Measurements from ENCODE around the gene NPHP4.
"Not testable (repeated sequence)": the region's sequence is repeated elsewhere in the genome, so short reads cannot be mapped to it uniquely, and the experiment has no call there.

Gene NPHP4

DNA sequence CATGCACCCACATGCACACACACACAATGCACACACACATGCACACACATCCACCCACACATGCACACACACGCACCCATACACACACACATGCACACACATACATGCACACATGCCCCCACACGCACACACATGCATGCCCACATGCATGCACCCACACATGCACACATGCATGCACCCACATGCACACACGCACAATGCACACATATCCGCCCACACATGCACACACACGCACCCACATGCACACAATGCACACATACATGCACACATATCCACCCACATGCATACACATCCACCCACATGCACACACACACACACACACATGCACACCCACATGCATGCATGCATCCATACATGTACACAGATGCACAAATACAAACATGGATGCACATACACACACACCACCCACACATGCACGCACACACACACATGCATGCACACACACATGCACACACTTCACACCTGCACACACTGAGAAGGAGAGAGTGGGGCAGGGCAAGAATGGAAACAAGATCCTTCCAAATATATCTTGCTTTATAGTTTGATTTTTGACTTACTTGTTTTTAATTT lies 123.2 kb downstream of the NPHP4 start:
- DNase-seq: no peak

DNA sequence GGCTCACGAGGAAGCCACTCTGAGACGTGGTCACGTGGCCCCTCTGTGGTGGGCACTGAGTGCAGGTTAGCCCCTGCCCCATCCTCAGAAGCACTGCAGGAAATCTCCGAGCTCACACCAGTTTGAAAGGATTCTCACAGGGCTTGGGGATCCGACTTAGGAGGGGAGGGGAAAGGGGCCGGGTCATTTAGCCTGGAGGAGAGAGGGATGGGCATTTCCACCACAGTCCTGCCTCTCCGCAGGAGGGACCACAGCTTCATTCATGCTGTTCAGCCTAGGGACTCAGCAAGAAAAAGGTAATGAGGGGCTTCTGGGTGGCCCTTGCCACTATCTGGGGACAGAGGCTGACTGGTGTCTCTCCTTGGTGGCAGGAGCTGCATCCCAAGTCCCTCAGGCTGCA lies 126.5 kb downstream of the NPHP4 start:
- no peak for DNase-seq

DNA sequence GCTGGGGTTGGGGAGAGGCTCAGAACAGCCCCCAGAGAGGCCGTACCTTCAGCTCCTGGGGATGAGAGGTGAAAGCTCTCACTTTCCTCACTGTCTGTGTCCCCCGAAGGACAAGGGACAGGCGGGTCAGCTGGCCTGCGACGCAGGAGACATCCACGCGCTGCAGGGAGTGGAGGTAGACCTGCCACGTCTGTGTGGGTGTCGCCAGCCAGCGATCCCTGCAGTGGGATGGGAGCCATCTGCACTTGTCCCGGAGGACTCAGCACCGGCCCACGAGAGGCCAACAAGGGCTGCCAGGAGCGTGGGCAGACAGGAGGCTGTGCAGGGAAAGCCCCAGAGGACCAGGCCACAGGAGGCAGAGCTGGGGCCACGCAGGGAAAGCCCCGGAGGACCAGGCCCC lies 127.2 kb downstream of the NPHP4 start:
- DNase-seq: no peak

DNA sequence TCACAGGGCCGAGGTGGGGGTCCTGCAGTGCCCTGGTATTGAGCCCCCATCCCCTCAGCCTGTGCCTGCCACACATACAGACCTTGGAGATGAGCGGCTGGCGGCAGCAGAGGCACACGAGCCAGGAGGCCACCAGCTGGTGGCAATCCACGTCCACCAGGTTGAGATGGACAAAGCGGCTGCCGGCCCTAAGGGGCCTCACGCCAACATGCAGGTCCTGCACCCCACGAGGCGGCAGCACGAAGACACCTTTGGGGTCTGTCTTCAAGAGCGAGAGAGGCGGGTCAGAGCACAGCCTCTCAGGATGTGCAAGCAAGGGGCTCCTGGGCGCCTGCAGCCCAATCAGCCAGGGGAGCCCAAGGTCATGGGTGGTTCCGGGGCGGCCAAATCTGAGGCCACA lies 128.0 kb downstream of the NPHP4 start:
- no peak for DNase-seq

DNA sequence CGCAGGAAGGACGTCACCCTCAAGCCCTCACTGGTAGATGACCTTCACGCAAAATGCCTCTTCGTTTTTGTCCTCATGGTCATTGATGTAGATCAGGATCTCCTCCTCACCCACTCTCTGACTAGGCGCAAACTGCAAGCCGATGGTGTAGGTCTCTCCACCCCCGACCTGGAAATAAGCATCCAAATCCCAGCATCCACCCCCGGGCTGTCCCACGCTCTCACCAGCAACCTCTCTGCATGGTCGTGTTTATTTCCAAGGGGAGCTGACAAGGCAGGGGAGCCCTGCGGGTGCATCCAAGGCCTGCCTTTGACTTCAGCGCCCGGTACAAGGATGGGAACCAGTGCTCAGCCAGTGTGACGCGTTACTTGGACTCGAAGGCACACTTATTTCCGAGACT lies 129.0 kb downstream of the NPHP4 start:
- no peak for DNase-seq

DNA sequence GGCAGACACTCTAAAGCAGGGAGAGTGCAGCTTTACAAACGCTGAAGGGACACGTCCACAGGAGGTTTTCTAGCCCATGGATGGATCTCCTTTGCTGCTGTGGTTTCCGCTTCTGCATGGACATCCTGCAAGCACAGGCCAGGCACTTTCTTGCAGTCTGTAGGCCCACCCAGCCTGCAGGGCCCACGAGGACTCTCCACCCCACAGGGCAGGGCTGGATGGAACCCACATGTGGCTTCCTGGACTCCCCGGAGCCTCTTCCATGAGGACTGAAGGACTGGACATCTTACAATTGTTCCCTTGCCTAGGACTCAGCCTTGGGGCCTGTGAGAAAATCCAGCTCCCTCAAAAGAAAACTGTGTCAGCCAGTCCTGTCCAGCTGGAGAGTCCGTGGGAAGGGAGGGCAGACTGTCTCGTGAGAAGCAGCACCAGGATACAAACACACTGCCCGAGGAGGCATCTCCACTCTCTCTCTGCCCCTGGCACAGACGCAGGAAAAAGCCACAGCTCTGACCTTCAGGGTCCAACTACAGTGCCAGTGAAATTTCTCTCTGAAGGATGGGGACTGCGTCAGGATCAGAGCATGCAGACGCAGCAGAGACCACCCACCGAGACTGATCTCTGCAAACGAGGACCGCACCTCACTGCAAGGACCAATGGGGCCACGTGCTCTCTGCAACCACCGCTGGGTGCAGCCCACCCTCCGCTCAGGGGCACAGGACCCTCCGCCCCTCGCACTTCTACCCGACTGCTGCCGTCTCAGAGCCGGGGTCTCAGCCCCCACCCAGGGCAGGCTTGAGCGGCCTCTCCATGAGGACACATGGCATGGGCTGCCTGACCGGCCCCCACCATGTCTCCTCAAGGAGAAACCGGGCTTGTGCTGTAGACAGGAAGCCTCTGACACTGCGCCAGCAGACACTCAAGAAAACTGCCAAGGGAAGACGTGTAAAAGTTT lies 130.1 kb downstream of the NPHP4 start:
- DNase-seq: no peak

DNA sequence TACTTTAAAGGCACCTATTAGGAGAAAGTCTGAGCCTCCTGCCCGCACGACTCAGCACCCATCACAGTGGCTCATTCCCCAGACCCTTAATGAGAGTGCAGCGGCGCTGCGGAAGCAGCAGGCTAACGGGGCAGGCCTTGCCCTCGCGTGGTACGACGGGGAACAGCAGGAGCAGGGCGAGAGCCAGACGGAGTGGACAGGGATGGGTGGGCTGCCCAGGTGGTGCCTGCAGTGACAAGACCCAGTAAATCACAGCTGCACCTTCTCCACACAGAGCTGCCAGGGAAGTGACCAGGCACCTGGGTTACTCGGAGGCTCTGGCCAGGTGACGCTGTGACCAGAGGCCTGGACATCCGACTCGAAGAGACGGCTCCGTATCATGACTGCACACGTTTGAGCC lies 131.9 kb downstream of the NPHP4 start:
- no peak for DNase-seq

DNA sequence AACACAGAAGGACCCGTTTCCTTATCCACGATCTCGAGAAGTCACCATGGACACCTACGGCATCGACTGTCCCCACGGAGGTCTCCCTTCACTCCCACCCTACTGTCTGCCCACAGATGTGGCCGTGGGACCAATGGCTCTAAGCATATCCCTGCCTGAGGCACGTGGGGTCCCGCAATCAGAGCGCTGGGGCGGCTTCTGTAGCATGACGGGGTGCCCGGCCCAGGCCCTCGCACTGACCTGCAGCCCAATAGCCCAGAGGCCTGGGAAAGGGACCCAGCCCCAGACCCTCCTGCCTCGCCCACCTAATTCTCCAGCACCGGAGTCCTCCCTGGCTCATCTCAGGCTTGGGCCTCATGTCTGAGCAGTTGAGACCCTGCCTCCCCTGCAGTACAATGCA lies 132.5 kb downstream of the NPHP4 start:
- DNase-seq: no peak

DNA sequence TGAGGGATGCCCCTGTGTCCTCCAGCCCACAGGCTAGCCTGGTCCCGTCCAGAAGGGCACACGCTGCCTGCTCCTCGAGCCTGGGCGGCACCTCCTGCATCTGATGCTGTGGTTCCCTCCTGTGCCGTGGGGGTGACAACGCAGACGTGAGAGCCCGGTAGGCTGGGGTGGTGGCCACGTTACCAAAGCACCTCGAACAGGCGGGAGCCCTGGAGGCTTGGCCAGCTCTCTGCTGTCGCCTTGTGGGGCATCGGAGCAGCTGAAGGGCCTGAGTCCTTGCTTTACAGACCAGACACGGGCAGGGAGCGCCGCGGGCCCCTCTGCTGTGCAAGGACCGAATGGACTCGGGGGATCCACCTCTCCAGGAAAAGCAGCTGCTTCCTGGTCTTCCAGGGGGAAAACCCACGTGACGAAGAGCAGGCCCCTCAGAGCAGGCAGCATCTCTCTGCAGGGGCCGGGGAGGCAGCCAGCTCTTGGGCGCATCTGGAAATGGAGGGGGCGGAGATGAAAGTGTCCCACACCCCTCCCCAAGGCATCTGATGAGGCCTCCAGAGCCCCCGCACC lies 133.3 kb downstream of the NPHP4 start:
- DNase-seq: no peak

DNA sequence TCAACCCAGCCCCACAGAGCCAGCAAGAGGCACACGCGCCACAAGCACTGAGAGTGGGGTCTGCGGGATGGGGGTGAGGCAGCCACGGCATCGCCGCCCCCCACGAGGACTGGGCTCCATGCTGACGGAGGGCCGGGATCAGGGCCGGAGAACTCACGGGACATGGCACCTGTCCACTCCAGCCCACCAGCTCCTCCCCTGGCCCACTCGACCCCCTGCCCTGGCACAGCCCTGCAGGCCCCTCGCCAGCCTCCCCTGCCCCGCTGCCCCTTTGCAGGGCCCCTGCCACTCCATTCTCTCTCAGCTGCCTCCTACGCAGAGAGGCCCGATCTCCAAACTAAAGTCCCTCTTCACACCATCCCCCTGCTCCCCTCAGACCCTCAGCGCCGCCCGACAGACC lies 134.0 kb downstream of the NPHP4 start:
- DNase-seq: no peak

DNA sequence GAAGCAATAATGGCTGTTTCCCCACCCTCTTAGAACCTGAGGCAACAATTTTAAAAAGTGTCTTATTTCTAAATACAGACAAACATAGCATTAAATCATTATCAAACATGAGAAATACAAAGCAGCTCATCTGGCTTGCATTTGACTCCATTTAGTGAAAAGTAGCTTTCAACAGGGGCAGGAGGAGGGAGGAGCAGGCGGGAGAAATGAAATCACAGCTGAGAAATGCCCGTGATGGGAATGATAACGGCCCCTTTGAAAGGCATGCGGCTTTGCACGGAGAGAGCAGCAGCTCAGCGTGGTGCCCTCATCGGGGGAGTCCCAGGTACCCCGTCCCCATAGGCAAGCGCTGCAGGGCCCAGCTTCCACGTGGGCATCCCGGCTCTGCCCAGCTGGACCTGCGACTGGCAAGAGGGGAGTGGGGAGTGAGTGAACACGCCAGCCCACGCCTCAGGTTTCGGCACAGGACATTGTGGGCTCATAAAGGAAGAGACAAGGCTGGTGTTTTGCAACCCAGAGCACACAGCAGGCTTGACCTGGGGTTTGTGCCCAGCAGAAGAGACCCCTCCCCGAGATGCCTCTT lies 134.6 kb downstream of the NPHP4 start:
- no peak for DNase-seq

DNA sequence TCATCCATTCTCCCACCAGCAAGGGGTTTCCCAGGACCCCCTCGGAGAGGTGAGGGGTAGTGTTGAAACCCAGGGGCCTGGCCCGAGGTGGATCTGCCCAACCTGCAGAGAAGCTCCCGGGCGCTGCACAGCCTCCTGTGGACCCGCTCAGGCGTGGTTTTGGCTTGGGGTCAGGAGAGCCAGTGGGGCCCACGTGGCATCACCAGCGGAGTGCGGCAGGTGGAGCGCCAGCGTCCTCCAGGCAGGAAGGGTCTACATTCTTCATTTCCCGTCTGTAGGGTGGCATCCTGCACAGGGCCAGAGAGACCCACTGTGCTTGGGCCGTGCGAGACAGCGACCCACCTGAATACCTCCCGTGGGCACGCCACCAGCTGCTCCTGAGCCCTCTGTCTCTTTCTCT lies 135.2 kb downstream of the NPHP4 start:
- DNase-seq: no peak

DNA sequence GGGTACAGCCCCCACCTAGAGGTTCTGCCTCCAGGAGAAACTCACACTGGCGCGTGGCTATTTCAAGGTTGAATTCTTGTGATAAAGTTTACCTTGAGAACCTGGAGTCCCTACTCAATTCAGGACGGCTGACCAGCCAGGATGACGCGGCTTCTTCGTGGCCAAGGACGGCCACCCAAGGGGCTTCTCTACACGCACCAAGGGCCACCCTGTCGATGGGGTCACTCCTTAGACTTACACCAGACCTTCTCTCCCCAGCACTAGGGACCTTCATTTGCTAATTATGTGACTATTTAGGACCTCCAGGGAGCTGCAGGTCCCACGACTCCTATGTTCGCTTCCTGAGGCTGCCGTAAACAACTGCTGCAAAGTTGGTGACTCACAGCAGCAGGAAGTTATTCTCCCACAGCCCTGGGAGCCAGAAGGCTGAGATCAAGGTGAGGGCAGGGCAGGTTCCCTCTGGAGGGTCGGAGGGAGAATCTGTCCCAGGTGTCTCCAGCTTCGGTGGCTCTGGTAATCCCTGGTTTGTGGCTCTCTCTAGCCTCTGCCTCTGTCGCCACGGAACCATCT lies 135.9 kb downstream of the NPHP4 start:
- no peak for DNase-seq

DNA sequence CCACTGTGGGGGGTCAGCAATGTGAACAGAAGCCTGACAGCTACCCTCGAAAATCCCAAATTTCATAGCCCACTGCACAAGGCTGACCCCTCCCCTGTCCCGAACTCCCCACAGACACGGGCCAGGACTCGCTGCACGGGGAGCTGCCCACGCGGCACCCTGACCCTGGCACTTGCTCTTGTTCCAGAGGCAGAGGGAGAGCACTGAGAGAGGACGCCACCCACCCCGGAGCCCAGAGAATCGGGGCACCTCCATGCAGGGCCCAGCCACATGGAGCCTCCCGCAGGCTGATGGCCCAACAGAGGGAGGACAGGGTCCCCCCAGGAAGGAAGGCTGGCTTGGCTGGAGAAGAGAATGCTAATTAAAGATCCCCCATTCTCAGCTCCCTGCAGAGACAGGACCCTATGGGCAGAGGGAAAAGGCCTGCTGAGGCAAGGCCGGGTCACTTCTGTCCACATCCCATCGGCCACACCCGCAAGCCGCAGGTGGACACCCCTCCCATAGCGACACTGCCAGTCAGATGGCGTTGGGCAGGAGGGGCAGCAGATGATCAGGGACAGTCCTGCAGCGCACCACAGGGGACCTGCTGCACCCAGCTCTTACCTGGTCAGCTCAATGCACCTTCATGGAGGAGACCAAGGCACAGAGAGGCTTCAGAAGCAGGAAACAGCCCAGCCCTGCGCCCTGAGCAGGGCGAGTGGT lies 136.9 kb downstream of the NPHP4 start:
- no peak for DNase-seq

DNA sequence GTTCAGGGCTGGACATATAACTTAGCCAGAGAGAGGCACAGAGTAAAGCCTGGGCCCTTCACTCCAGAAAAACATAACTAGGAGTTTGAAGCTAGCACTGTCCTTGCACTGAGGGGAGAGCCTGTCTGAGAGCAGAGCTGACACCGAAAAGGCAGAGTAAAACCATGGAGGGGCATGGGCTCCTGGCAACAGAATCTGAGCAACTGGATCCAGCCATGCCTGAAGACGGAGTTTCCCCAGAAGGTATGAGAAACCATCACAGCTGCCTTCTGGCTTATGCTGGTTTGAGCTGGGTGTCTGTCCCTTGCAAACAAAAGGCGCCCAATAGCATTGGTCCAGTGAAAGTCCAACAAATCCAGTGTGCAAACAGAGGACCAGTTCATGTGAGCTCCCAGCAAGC lies 137.5 kb downstream of the NPHP4 start:
- no peak for DNase-seq

DNA sequence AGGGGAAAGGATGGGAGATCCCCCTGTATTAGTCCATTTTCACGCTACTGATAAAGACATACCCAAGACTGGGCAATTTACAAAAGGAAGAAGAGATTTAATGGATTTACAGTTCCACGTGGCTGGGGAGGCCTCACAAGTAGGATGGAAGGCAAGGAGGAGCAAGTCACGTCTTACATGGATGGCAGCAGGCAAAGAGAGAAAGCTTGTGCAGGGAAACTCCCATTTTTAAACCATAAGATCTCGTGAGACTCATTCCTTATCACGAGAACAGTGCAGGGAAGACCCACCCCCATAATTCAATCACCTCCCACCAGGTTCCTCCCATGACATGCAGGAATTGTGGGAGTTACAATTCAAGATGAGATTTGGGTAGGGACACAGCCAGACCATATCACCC lies 138.4 kb downstream of the NPHP4 start:
- DNase-seq: not testable (repeated sequence)

DNA sequence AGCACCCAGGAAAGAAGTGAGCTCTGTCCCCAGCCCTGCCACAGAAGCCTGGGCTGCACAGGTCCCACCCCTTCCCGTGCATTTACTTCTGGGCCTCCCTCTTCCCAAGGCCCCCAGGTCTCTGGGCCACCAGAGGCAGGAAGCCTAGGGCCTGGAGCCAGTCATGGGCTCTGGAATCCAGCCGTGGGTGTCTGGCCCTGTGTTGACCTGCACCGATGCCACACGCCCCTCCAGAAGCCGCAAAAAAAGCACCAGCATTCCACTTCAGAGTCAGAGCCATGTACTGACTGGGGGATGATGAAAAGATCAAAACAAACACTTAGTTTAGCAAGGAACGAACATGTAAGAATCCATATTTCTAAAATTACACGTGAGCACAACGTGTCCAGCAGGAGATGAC lies 141.7 kb downstream of the NPHP4 start:
- no peak for DNase-seq

DNA sequence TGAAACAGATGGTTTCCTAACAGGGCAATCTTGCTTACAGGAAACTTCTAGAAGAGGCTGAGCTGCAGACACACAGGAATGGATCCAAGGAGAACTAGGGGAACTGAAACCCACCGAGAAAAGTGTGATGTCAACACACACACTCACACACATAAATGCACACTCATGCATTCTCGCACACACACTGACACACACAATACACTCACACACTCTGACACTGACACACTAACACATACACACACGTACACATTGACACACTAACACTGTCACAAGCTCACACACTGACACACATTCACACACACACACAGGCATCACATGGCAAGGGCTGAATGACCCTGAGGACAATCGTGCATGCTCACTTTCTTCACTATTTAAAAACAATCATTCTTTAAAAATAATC lies 142.7 kb downstream of the NPHP4 start:
- DNase-seq: no peak

DNA sequence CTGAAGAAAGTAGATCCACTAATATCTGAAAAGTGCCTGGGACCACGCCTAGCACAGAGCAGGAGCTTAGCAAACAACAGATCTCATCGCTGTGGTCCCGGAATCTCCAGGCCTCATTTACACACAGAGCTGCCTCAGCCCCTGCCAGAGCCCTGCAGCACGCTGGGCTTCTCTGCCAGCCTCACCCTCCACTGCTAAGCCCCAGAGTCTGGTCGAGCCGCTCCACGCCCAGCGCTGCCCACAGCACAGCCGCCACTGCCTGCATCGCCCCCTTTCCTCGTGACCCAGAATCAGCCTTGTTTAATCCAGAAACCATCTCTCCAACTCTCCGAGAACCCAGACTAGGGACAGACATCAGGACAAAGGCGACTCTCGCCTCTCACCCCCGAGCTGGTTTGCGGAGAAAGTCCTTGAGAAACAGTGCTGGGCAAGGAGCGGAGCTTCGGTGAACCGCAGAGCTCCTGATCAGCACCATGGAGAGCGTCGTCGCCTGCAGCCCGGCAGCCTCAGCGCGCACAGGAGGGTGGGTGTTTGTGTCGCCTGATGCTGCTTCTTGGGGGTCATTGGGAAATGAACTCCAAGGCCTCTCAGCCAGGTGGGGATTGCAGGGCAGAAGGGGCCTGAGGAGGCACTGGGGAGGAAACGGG lies 145.1 kb downstream of the NPHP4 start:
- no peak for DNase-seq

DNA sequence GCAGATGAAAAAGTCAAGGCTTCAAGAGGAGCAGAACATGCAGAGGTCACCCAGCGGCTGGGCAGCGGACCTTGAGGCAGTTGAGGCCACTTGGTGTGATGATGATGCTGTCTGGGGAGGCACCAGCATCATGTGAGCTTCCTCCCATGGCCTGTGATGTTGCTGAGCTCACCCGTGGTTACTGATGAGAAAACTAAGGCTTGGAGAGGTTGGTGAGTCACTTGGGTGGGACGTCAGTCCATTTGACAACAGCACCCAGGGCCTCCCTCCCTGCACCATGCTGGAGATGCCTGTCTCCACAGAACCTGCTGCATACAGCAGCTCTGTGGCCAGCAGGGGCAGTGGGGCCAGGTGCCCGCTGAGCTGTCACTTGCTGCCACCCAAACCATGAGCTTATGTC lies 146.8 kb downstream of the NPHP4 start:
- no peak for DNase-seq

DNA sequence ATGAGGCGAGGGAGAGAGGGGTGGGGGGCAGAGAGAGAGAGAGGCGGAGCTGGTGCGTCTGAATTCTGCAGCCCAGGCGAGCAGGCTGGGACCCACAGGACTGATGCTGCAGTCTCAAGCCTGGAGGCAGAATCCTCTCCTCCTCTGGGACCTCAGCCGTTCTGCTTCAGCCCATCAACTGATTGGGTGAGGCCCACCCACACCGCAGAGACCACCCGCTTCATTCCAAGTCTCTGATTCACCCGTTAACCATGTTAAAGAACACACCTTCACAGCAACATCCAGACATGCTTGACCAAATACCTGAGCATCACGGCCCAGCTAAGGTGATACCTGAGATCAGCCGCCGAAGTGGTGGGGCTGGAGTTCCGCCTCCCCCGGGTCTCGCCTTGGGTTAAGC lies 147.8 kb downstream of the NPHP4 start:
- no peak for DNase-seq

DNA sequence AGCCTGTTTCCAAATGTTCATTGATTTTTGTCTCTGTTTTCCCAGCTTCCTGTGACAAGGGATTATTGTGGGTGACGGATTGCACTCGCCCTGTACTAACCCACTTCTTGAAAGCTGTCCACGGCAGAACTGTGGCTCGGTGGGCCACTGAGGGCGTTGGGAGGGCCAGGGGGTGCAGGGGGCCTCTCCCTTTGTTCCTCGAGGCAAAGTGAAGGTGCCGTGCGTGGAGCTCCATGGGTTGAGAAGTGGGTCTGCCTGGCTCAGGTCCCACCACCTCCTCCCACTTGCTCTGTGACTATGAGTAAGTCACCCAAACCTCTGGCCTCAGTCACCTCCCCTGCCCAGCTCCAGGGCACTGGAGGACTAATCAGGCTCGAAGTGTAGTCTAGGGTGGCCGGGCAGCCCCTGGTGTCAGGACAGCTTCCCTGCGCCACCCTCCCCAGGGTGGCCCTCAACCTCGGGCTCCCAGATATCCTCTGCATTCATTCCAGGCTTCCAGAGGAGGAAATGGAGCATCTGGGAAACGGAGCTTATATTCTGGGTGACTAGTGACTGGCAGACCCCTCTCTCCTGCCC lies 148.6 kb downstream of the NPHP4 start:
- no peak for DNase-seq
